IMR-90 (cell line): ENCODE results near the gene RNF144A. TPM values are rescaled to one million over a fixed set of nuclear protein-coding genes. Genes with fewer than 3 reads are reported as not detected.

Experiments
- ATAC-seq: fragments of 200-7000 bp; cut with Tn5 transposase; 2 replicates; pipeline ENCODE4 v1.9.1; 2020; ENCODE audit warnings: low read depth, mild to moderate bottlenecking, moderate library complexity
- BruUV-seq: library from RNA; stranded (reverse); fragments of 400-500 nt; replicated peaks from 2 replicates; lab custom pipeline; 2021; lab: Mats Ljungman, UMichigan
- CTCF ChIA-PET: fragments of 300-600 bp; formaldehyde crosslinking; extraction: SDS; loops from one replicate; lab custom pipeline; 2021; ENCODE audit warnings: antibody characterized with exemption; lab: Yijun Ruan, JAX
- POLR2A ChIA-PET: fragments of 300-600 bp; sonication (Branson Sonifier 250); formaldehyde crosslinking; loops from one replicate; lab custom pipeline; 2022; ENCODE audit warnings: antibody characterized with exemption; ENCODE audit not compliant: unreplicated experiment; lab: Charles Lee
- DNase-seq: peaks from one replicate; pipeline ENCODE4 v3.0.0; 2013
- H2AFZ ChIP-seq: replicated peaks from 2 replicates; pipeline ENCODE3; 2013; ENCODE audit warnings: low read length, mild to moderate bottlenecking; ENCODE audit not compliant: poor library complexity
- H2AK5ac ChIP-seq: 2 replicates; pipeline ENCODE4 v1.6.1; 2013; ENCODE audit warnings: low read depth, low read length, inconsistent platforms
- H2AK9ac ChIP-seq: replicated peaks from 2 replicates; pipeline ENCODE3; 2013; ENCODE audit warnings: mild to moderate bottlenecking, low read depth, low read length, moderate library complexity; ENCODE audit not compliant: poor library complexity
- H2BK120ac ChIP-seq: 2 replicates; pipeline ENCODE4 v1.6.1; 2013; ENCODE audit warnings: low read depth, low read length, inconsistent platforms
- H2BK15ac ChIP-seq: 3 replicates; pipeline ENCODE4 v1.6.1; 2013; ENCODE audit warnings: low read depth, low read length, inconsistent platforms
- H2BK20ac ChIP-seq: 2 replicates; pipeline ENCODE4 v1.6.1; 2013; ENCODE audit warnings: low read depth, mild to moderate bottlenecking, inconsistent platforms, low read length, moderate library complexity
- H2BK5ac ChIP-seq: 2 replicates; pipeline ENCODE4 v1.6.1; 2013; ENCODE audit warnings: mild to moderate bottlenecking, low read depth, low read length, inconsistent platforms; ENCODE audit not compliant: poor library complexity, severe bottlenecking
- H3K14ac ChIP-seq: replicated peaks from 2 replicates; pipeline ENCODE4 v1.6.1; 2013; ENCODE audit warnings: low read depth, low read length, inconsistent platforms
- H3K18ac ChIP-seq: 2 replicates; pipeline ENCODE4 v1.6.1; 2013; ENCODE audit warnings: low read depth, low read length, control low read depth
- H3K23ac ChIP-seq: 2 replicates; pipeline ENCODE4 v1.6.1; 2013; ENCODE audit warnings: low read depth, low read length, inconsistent platforms
- H3K27ac ChIP-seq: 2 replicates; pipeline ENCODE4 v1.5.1; 2013; ENCODE audit warnings: mild to moderate bottlenecking, control low read depth, low read length; ENCODE audit not compliant: insufficient read depth
- H3K27me3 ChIP-seq: 2 replicates; pipeline ENCODE4 v1.6.1; 2013; ENCODE audit warnings: low read length; ENCODE audit not compliant: control insufficient read depth, insufficient read depth
- H3K36me3 ChIP-seq: 2 replicates; pipeline ENCODE4 v1.6.1; 2013; ENCODE audit warnings: low read length, mixed read lengths; ENCODE audit not compliant: control insufficient read depth, insufficient read depth
- H3K4ac ChIP-seq: 2 replicates; pipeline ENCODE4 v1.6.1; 2013; ENCODE audit warnings: low read depth, low read length, inconsistent platforms
- H3K4me1 ChIP-seq: 2 replicates; pipeline ENCODE4 v1.6.1; 2013; ENCODE audit warnings: low read length, mixed read lengths; ENCODE audit not compliant: control insufficient read depth, insufficient read depth
- H3K4me2 ChIP-seq: 2 replicates; pipeline ENCODE4 v1.6.1; 2013; ENCODE audit warnings: low read depth, mild to moderate bottlenecking, control low read depth, low read length, moderate library complexity
- H3K4me3 ChIP-seq: 2 replicates; pipeline ENCODE4 v1.5.1; 2013; ENCODE audit warnings: low read depth, mild to moderate bottlenecking, control low read depth, low read length, moderate library complexity; ENCODE audit not compliant: insufficient read depth
- H3K56ac ChIP-seq: 2 replicates; pipeline ENCODE4 v1.6.1; 2013; ENCODE audit warnings: low read length, inconsistent platforms; ENCODE audit not compliant: insufficient read depth; ENCODE audit errors: extremely low read depth
- H3K79me1 ChIP-seq, 2 experiments: 2 replicates each; pipeline ENCODE4 v1.6.1; 2013; ENCODE audit warnings: low read length in 2 of 2, inconsistent platforms in 1 of 2, low read depth in 1 of 2
- H3K9ac ChIP-seq: 2 replicates; pipeline ENCODE4 v1.6.1; 2013; ENCODE audit warnings: low read depth, low read length, control low read depth
- H3K9me1 ChIP-seq: 2 replicates; pipeline ENCODE4 v1.6.1; 2013; ENCODE audit warnings: low read length, inconsistent platforms; ENCODE audit not compliant: insufficient read depth
- H3K9me3 ChIP-seq: 2 replicates; pipeline ENCODE4 v1.6.1; 2013; ENCODE audit warnings: low read length; ENCODE audit not compliant: control insufficient read depth, insufficient read depth
- H4K20me1 ChIP-seq: 2 replicates; pipeline ENCODE4 v1.6.1; 2013; ENCODE audit warnings: low read length, inconsistent platforms; ENCODE audit not compliant: insufficient read depth
- H4K5ac ChIP-seq: 2 replicates; pipeline ENCODE4 v1.6.1; 2013; ENCODE audit warnings: mild to moderate bottlenecking, low read depth, low read length, control low read depth
- H4K8ac ChIP-seq, 2 experiments: 2 replicates each; pipeline ENCODE4 v1.6.1; 2013; ENCODE audit warnings: low read depth in 2 of 2, low read length in 2 of 2, control low read depth in 1 of 2, inconsistent platforms in 1 of 2
- H4K91ac ChIP-seq: 2 replicates; pipeline ENCODE4 v1.6.1; 2013; ENCODE audit warnings: low read depth, low read length, inconsistent platforms; ENCODE audit not compliant: insufficient read depth
- BHLHE40 ChIP-seq: fragments of 150-350 bp; IDR thresholded peaks from 2 replicates; pipeline ENCODE4 v1.6.1; 2016; ENCODE audit warnings: mild to moderate bottlenecking, low read depth, low read length
- CHD1 ChIP-seq: IDR thresholded peaks from 2 replicates; pipeline ENCODE4 v1.6.1; 2012; ENCODE audit warnings: low read depth, low read length, improper control_type of control experiment
- CTCF ChIP-seq: conservative IDR thresholded peaks from 2 replicates; pipeline ENCODE4 v1.5.1; 2012; ENCODE audit warnings: mild to moderate bottlenecking, low read depth, low read length, improper control_type of control experiment
- MAFK ChIP-seq: IDR thresholded peaks from 2 replicates; pipeline ENCODE4 v1.6.1; 2012; ENCODE audit warnings: low read depth, low read length, improper control_type of control experiment
- MAZ ChIP-seq: IDR thresholded peaks from 2 replicates; pipeline ENCODE4 v1.6.1; 2012; ENCODE audit warnings: low read depth, mild to moderate bottlenecking, low read length, improper control_type of control experiment, moderate library complexity, borderline replicate concordance
- NFE2L2 ChIP-seq: fragments of 150-350 bp; IDR thresholded peaks from 2 replicates; pipeline ENCODE4 v1.6.1; 2016; ENCODE audit warnings: low read depth, mild to moderate bottlenecking, low read length
- RAD21 ChIP-seq: IDR thresholded peaks from 2 replicates; pipeline ENCODE4 v1.6.1; 2012; ENCODE audit warnings: low read length, improper control_type of control experiment
- RFX5 ChIP-seq: IDR thresholded peaks from 2 replicates; pipeline ENCODE4 v1.8.0; 2012; ENCODE audit warnings: low read depth, mild to moderate bottlenecking, low read length, moderate library complexity
- WGBS, 2 experiments: methylation state at CpG; one replicate each; pipeline versions ENCODE4 v1.1.5 to v1.1.7; 2013; ENCODE audit warnings: missing lambda C conversion rate in 2 of 2; ENCODE audit not compliant: insufficient read length in 1 of 2; ENCODE audit errors: extremely low coverage in 2 of 2; 5-methylcytosine and 5-hydroxymethylcytosine counted together
- dilution Hi-C: fragments of 300-500 bp; cut with HindIII; formaldehyde crosslinking; loops from one replicate; pipeline ENCODE4 v1.14.3; 2018; ENCODE audit warnings: low sequenced_read_pairs; ENCODE audit not compliant: unreplicated experiment
- in situ Hi-C: fragments of 300-500 bp; cut with MboI; formaldehyde crosslinking; loops from 3 replicates; pipeline ENCODE4 v1.14.3; 2019; ENCODE audit warnings: low sequenced_read_pairs, inconsistent platforms, mixed read lengths
- intact Hi-C: fragments of 100-400 bp; cut with micrococcal nuclease; formaldehyde crosslinking; loops from 2 replicates; pipeline ENCODE4 v1.10.0; 2022
- polyA plus RNA-seq, 3 experiments: library from polyadenylated mRNA; depleted of rRNA; stranded (reverse); fragments of >200 nt; gene quantifications; 2 replicates each; pipeline ENCODE4 v1.2.3, GENCODE V29; 2012; ENCODE audit warnings: low replicate concordance in 1 of 3
- total RNA-seq: library from RNA; depleted of rRNA; stranded (reverse); fragments of >200 nt; gene quantifications from 2 replicates; pipeline ENCODE4 v1.2.3, GENCODE V29; 2012

Gene RNF144A
- total and polyA plus RNA-seq, 2 of the 4 experiments (the other 2 are of a cell fraction): 0.18 to 0.26 TPM

GRCh38 chr2:6930923-6931647, 13.9 kb downstream of the RNF144A start:
- ChIA-PET CTCF (no interaction called here), POLR2A (no interaction called here)
- no peak overlapping the region for H3K4ac ChIP-seq
- H3K27me3 ChIP-seq: no peaks in the 10 kb centered on the region; the same call in 1 of the 2 replicates
- ATAC-seq: no peak
- in situ Hi-C loops: no loop called here
- no peaks in the 10 kb centered on the region for H3K9me3 ChIP-seq
- H2BK20ac ChIP-seq: no peak overlapping the region
- no peak overlapping the region for H3K56ac ChIP-seq
- dilution Hi-C loops: no loop called here
- H3K9ac ChIP-seq: no peak overlapping the region
- TF ChIP-seq CHD1 (no peak), NFE2L2 (no peak), CTCF (no peak), RFX5 (no peak), RAD21 (no peak), MAZ (no peak), MAFK (no peak), BHLHE40 (no peak)
- 100% methylated on average over 1 of the region's 4 CpGs; no CpG with 5 or more reads in 1 of the 2 experiments for WGBS, 2 experiments
- H3K36me3 ChIP-seq: no peaks in the 10 kb centered on the region
- H3K18ac ChIP-seq: no peak overlapping the region
- H3K14ac ChIP-seq: no peak overlapping the region
- H2AK9ac ChIP-seq: no peak overlapping the region
- no peaks in the 10 kb centered on the region for H3K9me1 ChIP-seq
- no peak overlapping the region for H2BK5ac ChIP-seq
- intact Hi-C loops: no loop called here
- no TSS peak for BruUV-seq
- no peak overlapping the region for H4K91ac ChIP-seq
- no peak overlapping the region for H2AFZ ChIP-seq
- H3K79me1 ChIP-seq: no peaks in the 10 kb centered on the region
- no peak overlapping the region for H3K27ac ChIP-seq
- DNase-seq: no peak
- no peak overlapping the region for H2BK120ac ChIP-seq
- no peaks in the 10 kb centered on the region for H4K20me1 ChIP-seq
- H3K4me3 ChIP-seq: no peak overlapping the region
- H3K4me1 ChIP-seq: no peaks in the 10 kb centered on the region
- no peak overlapping the region for H3K23ac ChIP-seq
- H3K4me2 ChIP-seq: no peak overlapping the region
- no peak overlapping the region for H4K5ac ChIP-seq
- no peak overlapping the region for H2BK15ac ChIP-seq
- H4K8ac ChIP-seq: no peak overlapping the region
- H2AK5ac ChIP-seq: no peak overlapping the region
